Measurements from ENCODE around the gene RHD.

DNA sequence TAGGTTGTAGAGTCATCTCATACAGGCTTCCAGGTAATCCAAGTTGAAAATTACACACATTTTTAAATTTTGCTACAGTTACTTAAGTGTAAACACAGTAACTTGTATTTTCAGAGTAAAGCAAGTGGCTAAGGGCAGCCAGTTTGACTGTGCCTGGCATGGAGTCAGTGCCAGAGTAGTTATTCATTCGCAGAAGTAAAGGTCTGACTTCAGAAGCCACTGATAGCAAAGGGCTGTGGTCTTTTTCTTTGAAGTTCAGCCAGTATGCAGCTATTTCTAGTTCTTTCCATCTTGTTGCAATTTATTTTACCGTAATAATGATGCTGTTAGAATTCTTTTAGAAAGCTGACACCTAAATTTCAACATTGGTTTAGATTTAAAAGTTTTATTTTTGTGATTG is 75.2 kb downstream of the RHD start:
- TF ChIP-seq, protein P1, sequence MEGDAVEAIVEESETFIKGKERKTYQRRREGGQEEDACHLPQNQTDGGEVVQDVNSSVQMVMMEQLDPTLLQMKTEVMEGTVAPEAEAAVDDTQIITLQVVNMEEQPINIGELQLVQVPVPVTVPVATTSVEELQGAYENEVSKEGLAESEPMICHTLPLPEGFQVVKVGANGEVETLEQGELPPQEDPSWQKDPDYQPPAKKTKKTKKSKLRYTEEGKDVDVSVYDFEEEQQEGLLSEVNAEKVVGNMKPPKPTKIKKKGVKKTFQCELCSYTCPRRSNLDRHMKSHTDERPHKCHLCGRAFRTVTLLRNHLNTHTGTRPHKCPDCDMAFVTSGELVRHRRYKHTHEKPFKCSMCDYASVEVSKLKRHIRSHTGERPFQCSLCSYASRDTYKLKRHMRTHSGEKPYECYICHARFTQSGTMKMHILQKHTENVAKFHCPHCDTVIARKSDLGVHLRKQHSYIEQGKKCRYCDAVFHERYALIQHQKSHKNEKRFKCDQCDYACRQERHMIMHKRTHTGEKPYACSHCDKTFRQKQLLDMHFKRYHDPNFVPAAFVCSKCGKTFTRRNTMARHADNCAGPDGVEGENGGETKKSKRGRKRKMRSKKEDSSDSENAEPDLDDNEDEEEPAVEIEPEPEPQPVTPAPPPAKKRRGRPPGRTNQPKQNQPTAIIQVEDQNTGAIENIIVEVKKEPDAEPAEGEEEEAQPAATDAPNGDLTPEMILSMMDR (IDR thresholded peaks at IDR 0.05): no peak
- TF ChIP-seq POLR2A (IDR thresholded peaks at IDR 0.05) (no peak), EP300 (IDR thresholded peaks at IDR 0.05) (no peak), POLR2AphosphoS5 (IDR thresholded peaks at IDR 0.05) (no peak)

Data from sigmoid colon (tissue), 4 donors.